Measurements from ENCODE around the gene RTCA.
"Not testable (repeated sequence)": the region's sequence is repeated elsewhere in the genome, so short reads cannot be mapped to it uniquely, and the experiment has no call there.

The RTCA gene

GRCh38 chr1:100279358-100279923 is 13.4 kb downstream of the RTCA start:
- Histone ChIP-seq H3K4me1 (ENCODE audit: insufficient read depth, low read length) (no peaks in the 10 kb centered on the region), H3K9ac (ENCODE audit: low read depth, low read length) (no peak overlapping the region), H3K36me3 (ENCODE audit: insufficient read depth, low read length) (peaks cover 12% of the 10 kb centered on the region), H3K9me3 (ENCODE audit: control insufficient read depth, insufficient read depth, low read length) (no peaks in the 10 kb centered on the region)

GRCh38 chr1:100279954-100280682 is 14.1 kb downstream of the RTCA start:
- Histone ChIP-seq H3K36me3 (ENCODE audit: insufficient read depth, low read length) (peaks cover 12% of the 10 kb centered on the region), H3K4me1 (ENCODE audit: insufficient read depth, low read length) (no peaks in the 10 kb centered on the region), H3K9me3 (ENCODE audit: control insufficient read depth, insufficient read depth, low read length) (no peaks in the 10 kb centered on the region), H3K9ac (ENCODE audit: low read depth, low read length) (no peak overlapping the region)

GRCh38 chr1:100284591-100284990 is 18.6 kb downstream of the RTCA start:
- Histone ChIP-seq H3K9me3 (ENCODE audit: control insufficient read depth, insufficient read depth, low read length) (no peaks in the 10 kb centered on the region), H3K36me3 (ENCODE audit: insufficient read depth, low read length) (peaks cover 3% of the 10 kb centered on the region), H3K9ac (ENCODE audit: low read depth, low read length) (no peak overlapping the region), H3K4me1 (ENCODE audit: insufficient read depth, low read length) (no peaks in the 10 kb centered on the region)

GRCh38 chr1:100287162-100287561 is 21.1 kb downstream of the RTCA start:
- Histone ChIP-seq H3K9ac (ENCODE audit: low read depth, low read length) (no peak overlapping the region), H3K36me3 (ENCODE audit: insufficient read depth, low read length) (peaks cover 3% of the 10 kb centered on the region), H3K9me3 (ENCODE audit: control insufficient read depth, insufficient read depth, low read length) (no peaks in the 10 kb centered on the region), H3K4me1 (ENCODE audit: insufficient read depth, low read length) (no peaks in the 10 kb centered on the region)

GRCh38 chr1:100290291-100290690 is 24.3 kb downstream of the RTCA start:
- Histone ChIP-seq H3K4me1 (ENCODE audit: insufficient read depth, low read length) (no peaks in the 10 kb centered on the region), H3K9me3 (ENCODE audit: control insufficient read depth, insufficient read depth, low read length) (no peaks in the 10 kb centered on the region), H3K36me3 (ENCODE audit: insufficient read depth, low read length) (no peaks in the 10 kb centered on the region; the same call in 1 of the 2 replicates), H3K9ac (ENCODE audit: low read depth, low read length) (no peak overlapping the region)

GRCh38 chr1:100292711-100293110 is 26.7 kb downstream of the RTCA start:
- Histone ChIP-seq H3K36me3 (ENCODE audit: insufficient read depth, low read length) (no peaks in the 10 kb centered on the region; the same call in 1 of the 2 replicates), H3K9me3 (ENCODE audit: control insufficient read depth, insufficient read depth, low read length) (no peaks in the 10 kb centered on the region), H3K9ac (ENCODE audit: low read depth, low read length) (no peak overlapping the region), H3K4me1 (ENCODE audit: insufficient read depth, low read length) (no peaks in the 10 kb centered on the region)

- Histone ChIP-seq H3K4me1 (ENCODE audit: insufficient read depth, low read length) (peaks cover 11% of the 10 kb centered on the region; the same call in 1 of the 2 replicates), H3K36me3 (ENCODE audit: insufficient read depth, low read length) (no peaks in the 10 kb centered on the region), H3K9me3 (ENCODE audit: control insufficient read depth, insufficient read depth, low read length) (no peaks in the 10 kb centered on the region), H3K9ac (ENCODE audit: low read depth, low read length) (no peak overlapping the region)
Observed at GRCh38 chr1:100296140-100296539, 30.1 kb downstream of the RTCA start.

- not testable (repeated sequence) for H3K36me3 ChIP-seq (ENCODE audit: insufficient read depth, low read length); H3K9me3 ChIP-seq (ENCODE audit: control insufficient read depth, insufficient read depth, low read length); H3K9ac ChIP-seq (ENCODE audit: low read depth, low read length)
- H3K4me1 ChIP-seq (ENCODE audit: insufficient read depth, low read length), result peaks cover 11% of the 10 kb centered on the region; the same call in 1 of the 2 replicates
Observed at GRCh38 chr1:100296997-100297396, 31.0 kb downstream of the RTCA start.

- Histone ChIP-seq H3K9ac (ENCODE audit: low read depth, low read length) (no peak overlapping the region), H3K9me3 (ENCODE audit: control insufficient read depth, insufficient read depth, low read length) (no peaks in the 10 kb centered on the region), H3K4me1 (ENCODE audit: insufficient read depth, low read length) (peaks cover 11% of the 10 kb centered on the region; the same call in 1 of the 2 replicates), H3K36me3 (ENCODE audit: insufficient read depth, low read length) (no peaks in the 10 kb centered on the region)
Observed at GRCh38 chr1:100298512-100298911, 32.5 kb downstream of the RTCA start.

GRCh38 chr1:100299521-100300222 is 33.7 kb downstream of the RTCA start:
- Histone ChIP-seq H3K36me3 (ENCODE audit: insufficient read depth, low read length) (no peaks in the 10 kb centered on the region), H3K9me3 (ENCODE audit: control insufficient read depth, insufficient read depth, low read length) (no peaks in the 10 kb centered on the region), H3K9ac (ENCODE audit: low read depth, low read length) (no peak overlapping the region), H3K4me1 (ENCODE audit: insufficient read depth, low read length) (peaks cover 12% of the 10 kb centered on the region; the same call in 1 of the 2 replicates)

GRCh38 chr1:100300691-100301090 is 34.7 kb downstream of the RTCA start:
- H3K36me3 ChIP-seq (ENCODE audit: insufficient read depth, low read length), result no peaks in the 10 kb centered on the region
- H3K9ac ChIP-seq (ENCODE audit: low read depth, low read length), result no peak overlapping the region
- H3K9me3 ChIP-seq (ENCODE audit: control insufficient read depth, insufficient read depth, low read length), result no peaks in the 10 kb centered on the region
- H3K4me1 ChIP-seq (ENCODE audit: insufficient read depth, low read length), result peaks cover 14% of the 10 kb centered on the region; the same call in 1 of the 2 replicates

- peaks cover 14% of the 10 kb centered on the region; the same call in 1 of the 2 replicates for H3K4me1 ChIP-seq (ENCODE audit: insufficient read depth, low read length)
- no peaks in the 10 kb centered on the region for H3K9me3 ChIP-seq (ENCODE audit: control insufficient read depth, insufficient read depth, low read length)
- no peaks in the 10 kb centered on the region for H3K36me3 ChIP-seq (ENCODE audit: insufficient read depth, low read length)
- no peak overlapping the region for H3K9ac ChIP-seq (ENCODE audit: low read depth, low read length)
Observed at GRCh38 chr1:100302739-100303138, 36.7 kb downstream of the RTCA start.

GRCh38 chr1:100304227-100304626 is 38.2 kb downstream of the RTCA start:
- 0 out of 2 replicates have a peak, but pooled peaks cover 4% of the 10 kb centered on the region for H3K4me1 ChIP-seq (ENCODE audit: insufficient read depth, low read length)
- no peaks in the 10 kb centered on the region for H3K36me3 ChIP-seq (ENCODE audit: insufficient read depth, low read length)
- no peak overlapping the region for H3K9ac ChIP-seq (ENCODE audit: low read depth, low read length)
- no peaks in the 10 kb centered on the region for H3K9me3 ChIP-seq (ENCODE audit: control insufficient read depth, insufficient read depth, low read length)

GRCh38 chr1:100304921-100305320 is 38.9 kb downstream of the RTCA start:
- H3K9ac ChIP-seq (ENCODE audit: low read depth, low read length), result no peak overlapping the region
- H3K9me3 ChIP-seq (ENCODE audit: control insufficient read depth, insufficient read depth, low read length), result no peaks in the 10 kb centered on the region
- H3K36me3 ChIP-seq (ENCODE audit: insufficient read depth, low read length), result no peaks in the 10 kb centered on the region

More at GRCh38 chr1:100304921-100305320, 38.9 kb downstream of the RTCA start:
- H3K4me1 ChIP-seq (ENCODE audit: insufficient read depth, low read length), result 0 out of 2 replicates have a peak, but pooled peaks cover 4% of the 10 kb centered on the region

Measured in ES-I3 (cell line).